IgD-negative memory B cell (primary cell): ENCODE measurements around the gene WDR11. TPM values are rescaled to one million over a fixed set of nuclear protein-coding genes. Genes with fewer than 3 reads are reported as not detected.

Source experiments
- H3K27ac Mint-ChIP-seq, 3 donors: one replicate each; pipeline ENCODE4 v1.8.0; 2020 to 2022; ENCODE audit warnings: mild to moderate bottlenecking in 3 of 3, mixed read lengths in 3 of 3, moderate library complexity in 1 of 3
- H3K27me3 Mint-ChIP-seq: one replicate; pipeline ENCODE4 v1.8.0; 2021; ENCODE audit warnings: mixed read lengths
- H3K36me3 Mint-ChIP-seq: one replicate; pipeline ENCODE4 v1.8.0; 2020; ENCODE audit warnings: mild to moderate bottlenecking, mixed read lengths
- H3K4me1 Mint-ChIP-seq, 3 donors: one replicate each; pipeline ENCODE4 v1.8.0; 2020 to 2022; ENCODE audit warnings: mixed read lengths in 3 of 3, mild to moderate bottlenecking in 1 of 3
- H3K4me3 Mint-ChIP-seq, 4 donors: one replicate each; pipeline ENCODE4 v1.8.0; 2020 to 2022; ENCODE audit warnings: mild to moderate bottlenecking in 4 of 4, mixed read lengths in 4 of 4, moderate library complexity in 3 of 4
- H3K9me3 Mint-ChIP-seq, 3 donors: one replicate each; pipeline ENCODE4 v1.8.0; 2020 to 2021; ENCODE audit warnings: mixed read lengths in 3 of 3, mild to moderate bottlenecking in 1 of 3
- polyA plus RNA-seq: library from polyadenylated mRNA; unstranded; fragments of 300-500 nt; fragmentation: Illumina TruSeq; gene quantifications from one replicate; pipeline ENCODE4 v1.2.3, GENCODE V29; 2021

The WDR11 gene
- polyA plus RNA-seq, 1 donor from 2014 or later: 38.1 TPM

DNA sequence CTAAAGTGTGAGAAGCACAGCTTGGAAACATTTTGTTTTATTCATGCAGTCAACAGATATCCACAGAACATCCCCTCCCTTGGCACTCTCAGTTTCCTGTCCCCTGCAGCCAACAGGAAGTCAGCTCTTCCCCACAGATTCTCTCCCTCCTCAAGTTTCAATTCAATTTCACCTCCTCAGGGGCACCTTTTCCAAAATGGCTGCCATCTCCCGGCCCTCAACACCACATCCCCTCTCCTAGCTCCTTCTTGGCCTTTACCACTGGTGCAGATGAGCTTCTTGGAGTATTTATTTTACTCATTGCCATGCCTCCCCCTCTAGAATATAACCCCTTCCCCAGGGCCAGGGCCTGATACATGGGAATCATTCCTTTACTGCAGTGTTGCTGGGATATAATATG is 94.0 kb downstream of the WDR11 start:
- peaks cover 0 to 7% (median 3%) of the 10 kb centered on the region in 3 donors for H3K4me1 Mint-ChIP-seq

DNA sequence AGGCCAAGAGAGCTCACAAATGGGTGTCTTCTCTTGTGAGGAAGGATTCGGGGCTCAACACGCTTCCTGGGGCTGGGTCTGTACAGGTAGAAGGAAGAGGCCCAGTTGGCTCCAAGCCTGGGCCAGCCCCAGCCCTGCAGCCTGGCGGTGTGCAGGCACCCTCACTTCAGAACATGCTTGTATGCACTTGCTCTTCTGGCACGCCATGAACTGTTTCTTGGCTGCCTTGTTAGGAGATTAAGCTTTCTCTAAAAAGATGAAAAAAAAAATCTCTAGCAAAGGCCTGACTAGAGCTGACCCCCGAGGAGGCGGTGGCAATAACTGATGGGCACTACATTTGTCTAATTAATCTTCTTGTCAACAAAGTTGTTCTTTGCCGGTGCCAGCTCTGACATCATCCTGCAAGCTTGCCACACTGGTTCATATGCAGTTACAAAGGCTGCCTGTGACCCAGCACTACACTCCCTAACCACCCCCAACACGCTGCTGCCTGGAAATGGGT is 94.7 kb downstream of the WDR11 start:
- Mint-ChIP-seq H3K27ac (no peak overlapping the region), H3K4me1 (peaks cover 0 to 7% (median 4%) of the 10 kb centered on the region in 3 donors), H3K36me3 (peaks cover 2% of the 10 kb centered on the region), H3K4me3 (no peak overlapping the region), H3K9me3 (peaks cover 0 to 3% (median 0%) of the 10 kb centered on the region in 3 donors), H3K27me3 (peaks cover 34% of the 10 kb centered on the region)

More for the DNA sequence above, 94.0 kb downstream of the WDR11 start:
- H3K9me3 Mint-ChIP-seq: peaks cover 0 to 3% (median 0%) of the 10 kb centered on the region in 3 donors
- H3K27ac Mint-ChIP-seq: no peak overlapping the region
- peaks cover 30% of the 10 kb centered on the region for H3K27me3 Mint-ChIP-seq
- no peak overlapping the region for H3K4me3 Mint-ChIP-seq
- peaks cover 2% of the 10 kb centered on the region for H3K36me3 Mint-ChIP-seq

- Mint-ChIP-seq H3K4me3 (no peak overlapping the region), H3K27ac (no peak overlapping the region), H3K9me3 (peaks cover 0 to 5% (median 0%) of the 10 kb centered on the region in 3 donors), H3K4me1 (peaks cover 0 to 7% (median 4%) of the 10 kb centered on the region in 3 donors), H3K36me3 (peaks cover 2% of the 10 kb centered on the region), H3K27me3 (peaks cover 38% of the 10 kb centered on the region)
Observed at GRCh38 chr10:120946497-120946896, 95.3 kb downstream of the WDR11 start.

DNA sequence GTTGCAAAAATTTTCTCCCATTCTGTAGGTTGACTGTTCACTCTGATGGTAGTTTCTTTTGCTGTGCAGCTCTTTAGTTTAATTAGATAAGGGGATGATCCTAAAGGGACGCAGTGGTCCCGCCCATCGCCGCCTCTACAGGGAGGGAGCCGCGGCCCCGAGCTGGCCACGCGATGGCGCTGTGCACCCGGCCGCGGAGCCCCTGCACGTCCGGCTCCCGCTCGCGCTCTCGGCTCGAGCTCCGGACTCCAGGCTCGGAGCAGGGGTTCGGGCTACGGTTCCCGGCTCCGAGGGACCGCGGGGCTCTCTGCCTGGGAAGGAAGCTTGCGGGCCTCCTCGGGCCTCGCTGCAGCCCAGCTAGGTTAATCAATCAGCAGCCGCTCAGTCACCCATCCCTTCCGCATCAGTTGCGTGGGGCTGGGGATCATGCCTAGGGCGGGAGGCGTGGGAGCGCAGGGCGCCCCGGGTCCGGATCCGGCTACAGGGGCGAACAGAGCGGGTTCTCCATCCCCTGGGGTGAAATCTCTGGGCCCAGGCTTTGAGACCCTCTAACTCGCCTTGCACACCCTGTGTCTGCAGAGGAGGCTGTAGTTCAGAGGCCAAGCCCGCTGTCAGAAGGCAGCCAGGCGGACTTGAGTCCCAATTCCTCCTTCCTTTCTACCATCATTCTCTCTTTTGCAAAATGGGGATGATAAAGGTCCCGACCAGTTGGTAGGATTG is 97.9 kb downstream of the WDR11 start:
- Mint-ChIP-seq H3K4me1 (peaks cover 0 to 4% (median 1%) of the 10 kb centered on the region in 3 donors), H3K36me3 (peaks cover 2% of the 10 kb centered on the region), H3K27me3 (peaks cover 32% of the 10 kb centered on the region), H3K4me3 (peak overlapping the region; percentile 32 to 76 (median 60)), H3K9me3 (peaks cover under 1 to 5% (median 1%) of the 10 kb centered on the region in 3 donors), H3K27ac (no peak overlapping the region)

DNA sequence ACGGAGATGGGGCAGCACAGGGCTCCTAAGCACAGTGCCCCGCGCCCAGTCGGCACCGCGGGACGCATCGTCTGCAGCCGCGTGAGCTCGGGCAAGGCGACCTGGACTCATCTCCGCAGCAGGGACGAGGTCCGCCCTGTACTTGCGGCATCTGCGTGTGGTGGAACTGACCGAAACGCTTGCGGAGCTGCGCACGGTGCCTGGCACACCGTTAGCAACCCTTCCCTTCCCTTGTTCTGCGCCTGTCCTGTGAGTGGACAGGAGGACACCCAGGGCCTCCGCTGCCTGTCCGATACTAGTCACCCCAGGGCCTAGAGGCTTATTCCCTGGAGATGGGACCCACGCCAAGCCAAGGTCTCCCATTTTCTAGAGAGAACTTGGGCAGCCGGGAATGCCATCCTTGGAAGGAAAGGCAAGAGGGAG is 98.5 kb downstream of the WDR11 start:
- Mint-ChIP-seq H3K4me3 (peak overlapping the region in 3 of 4 donors; percentile 54 to 76 (median 65)), H3K9me3 (peaks cover 1 to 5% (median 4%) of the 10 kb centered on the region in 3 donors), H3K27me3 (peaks cover 32% of the 10 kb centered on the region), H3K27ac (no peak overlapping the region), H3K36me3 (peaks cover 2% of the 10 kb centered on the region), H3K4me1 (peaks cover 0 to 4% (median 1%) of the 10 kb centered on the region in 3 donors)

- Mint-ChIP-seq H3K36me3 (peaks cover 2% of the 10 kb centered on the region), H3K27me3 (peaks cover 32% of the 10 kb centered on the region), H3K27ac (no peak overlapping the region), H3K9me3 (peaks cover 1 to 5% (median 4%) of the 10 kb centered on the region in 3 donors), H3K4me1 (peaks cover 0 to 4% (median 1%) of the 10 kb centered on the region in 3 donors), H3K4me3 (no peak overlapping the region)
Observed at GRCh38 chr10:120950051-120950561, 98.9 kb downstream of the WDR11 start.

- H3K36me3 Mint-ChIP-seq: no peaks in the 10 kb centered on the region
- H3K4me1 Mint-ChIP-seq: peaks cover 0 to 4% (median 1%) of the 10 kb centered on the region in 3 donors
- no peak overlapping the region for H3K4me3 Mint-ChIP-seq
- H3K9me3 Mint-ChIP-seq: peaks cover 1 to 5% (median 4%) of the 10 kb centered on the region in 3 donors
- H3K27ac Mint-ChIP-seq: no peak overlapping the region
- H3K27me3 Mint-ChIP-seq: peaks cover 31% of the 10 kb centered on the region
Observed at GRCh38 chr10:120951288-120951687, 100.1 kb downstream of the WDR11 start.

DNA sequence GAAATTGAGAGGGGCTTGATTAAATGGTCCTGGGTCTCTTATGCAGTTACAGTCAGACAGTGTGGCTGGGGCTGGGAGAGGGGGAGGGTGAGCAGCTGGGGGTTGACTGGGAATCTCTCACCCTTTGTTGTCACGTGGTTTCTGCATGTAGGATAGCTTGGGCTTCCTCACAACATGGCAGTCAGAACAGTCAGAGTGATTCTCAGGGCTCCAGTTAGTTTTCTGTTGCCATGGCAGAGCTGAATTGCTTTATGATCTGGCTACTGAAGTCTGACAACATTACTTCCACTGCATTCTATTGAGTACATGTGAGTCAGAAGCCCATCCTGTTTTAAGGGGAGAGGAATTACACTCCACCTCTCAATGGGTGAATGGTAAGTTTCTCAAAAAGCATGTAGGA is 102.7 kb downstream of the WDR11 start:
- Mint-ChIP-seq H3K36me3 (no peaks in the 10 kb centered on the region), H3K27me3 (peaks cover 22% of the 10 kb centered on the region), H3K4me1 (peaks cover 0 to 4% (median 1%) of the 10 kb centered on the region in 3 donors), H3K4me3 (no peak overlapping the region), H3K27ac (no peak overlapping the region), H3K9me3 (peaks cover 1 to 4% (median 2%) of the 10 kb centered on the region in 3 donors)
